Measurements from ENCODE around the gene SMIM5. TPM values are rescaled to one million over a fixed set of nuclear protein-coding genes. Genes with fewer than 3 reads are reported as not detected.
"Not testable (repeated sequence)": the region's sequence is repeated elsewhere in the genome, so short reads cannot be mapped to it uniquely, and the experiment has no call there.

SMIM5 gene
- total RNA-seq, 1 donor from 2014 or later = 0.13 TPM

GRCh38 chr17:75624021-75624420 is 9.2 kb upstream of the SMIM5 start:
- ATAC-seq = no peak
- no peak for DNase-seq (ENCODE audit: low spot score)

GRCh38 chr17:75624714-75625345 is 8.4 kb upstream of the SMIM5 start:
- ATAC-seq = no peak
- DNase-seq (ENCODE audit: low spot score) = no peak

DNA sequence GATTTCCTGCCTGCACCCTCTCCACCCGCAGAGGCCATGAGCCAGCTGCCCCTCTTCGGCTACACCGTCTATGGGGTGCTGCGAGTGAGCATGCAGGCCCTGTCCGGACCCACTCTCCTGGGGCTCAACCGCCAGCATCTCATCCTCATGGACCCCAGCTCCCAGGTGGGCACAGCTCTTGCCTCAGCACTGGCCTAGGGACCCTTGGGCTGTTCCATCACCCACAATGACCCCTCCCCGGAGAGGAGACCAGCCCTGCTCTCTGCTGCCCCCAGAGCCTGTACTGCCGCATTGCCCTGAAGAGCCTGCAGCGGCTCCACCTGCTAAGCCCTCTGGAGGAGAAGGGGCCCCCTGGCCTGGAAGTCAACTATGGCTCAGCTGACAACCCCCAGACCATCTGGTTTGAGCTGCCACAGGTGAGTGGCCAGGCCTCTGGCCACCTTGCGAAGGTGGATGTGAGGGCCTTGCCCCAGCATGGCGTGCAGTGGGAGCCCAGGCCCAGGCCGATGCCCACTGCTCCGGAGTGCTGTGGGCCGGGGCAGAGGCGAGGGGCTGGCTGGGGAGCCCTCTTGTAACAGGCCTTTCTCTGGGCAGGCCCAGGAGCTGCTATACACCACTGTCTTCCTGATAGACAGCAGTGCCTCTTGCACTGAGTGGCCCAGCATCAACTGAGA is 7.3 kb upstream of the SMIM5 start:
- DNase-seq (ENCODE audit: low spot score) = no peak
- ATAC-seq = peak; percentile 47

GRCh38 chr17:75626496-75627038 is 6.7 kb upstream of the SMIM5 start:
- ATAC-seq = no peak
- no peak for DNase-seq (ENCODE audit: low spot score)

DNA sequence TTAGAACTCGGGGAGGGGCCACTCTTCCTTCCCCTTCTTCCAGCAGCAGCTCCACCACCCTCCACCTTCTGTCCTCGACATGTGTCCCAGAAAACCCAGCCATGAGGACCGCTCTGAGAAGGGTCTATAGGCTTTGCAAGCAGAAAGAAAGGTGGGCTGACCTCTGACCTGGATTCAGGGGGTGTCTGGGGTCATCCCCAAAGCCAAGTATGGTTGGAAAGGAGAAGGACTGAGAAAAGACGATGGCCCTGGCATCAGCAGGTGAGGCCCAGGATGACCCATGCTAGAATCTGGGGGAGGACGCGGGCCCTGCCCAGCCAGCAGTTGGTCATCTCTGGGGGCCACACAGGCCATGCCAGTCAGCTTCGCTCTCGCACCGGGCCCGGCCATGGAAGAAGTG is 6.1 kb upstream of the SMIM5 start:
- ATAC-seq = no peak
- DNase-seq (ENCODE audit: low spot score) = no peak

- ATAC-seq = no peak
Measured at GRCh38 chr17:75628425-75628824, 4.8 kb upstream of the SMIM5 start.

DNA sequence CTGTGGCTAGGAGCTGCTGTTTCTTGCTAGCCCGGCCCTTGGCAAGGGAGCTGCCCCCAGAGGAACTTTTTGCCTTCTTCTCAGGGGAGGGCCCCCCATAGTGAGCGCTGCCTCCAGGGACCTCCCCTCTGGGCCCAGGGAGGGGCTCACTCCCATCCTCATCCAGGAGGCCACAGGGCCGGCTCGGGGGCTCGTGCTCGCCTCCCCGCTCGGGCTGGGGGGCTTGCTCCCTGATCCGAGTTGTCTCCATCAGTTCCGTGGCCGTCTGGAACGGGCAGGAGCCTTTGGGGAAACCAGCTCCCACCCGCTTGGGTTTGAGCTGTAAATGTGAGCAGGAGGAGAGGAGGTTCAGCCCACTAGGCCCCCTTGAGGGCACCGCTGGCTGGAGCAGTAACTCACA is 4.1 kb upstream of the SMIM5 start:
- DNase-seq (ENCODE audit: low spot score) (no peak), ATAC-seq (no peak)

More at GRCh38 chr17:75628425-75628824, 4.8 kb upstream of the SMIM5 start:
- DNase-seq (ENCODE audit: low spot score) = no peak

GRCh38 chr17:75630071-75630917 is 2.9 kb upstream of the SMIM5 start:
- DNase-seq (ENCODE audit: low spot score) (no peak), ATAC-seq (no peak)

GRCh38 chr17:75631353-75631752 is 1.9 kb upstream of the SMIM5 start:
- ATAC-seq (no peak), DNase-seq (ENCODE audit: low spot score) (no peak)

GRCh38 chr17:75632428-75632827 is 806 bp upstream of the SMIM5 start:
- DNase-seq (ENCODE audit: low spot score) (no peak), ATAC-seq (no peak)

- ATAC-seq (peak; percentile 85), DNase-seq (ENCODE audit: low spot score) (peak; percentile 84)
Measured at GRCh38 chr17:75633486-75634375, 497 bp downstream of the SMIM5 start.

GRCh38 chr17:75634376-75634740 is 1.1 kb downstream of the SMIM5 start:
- no peak for ATAC-seq
- no peak for DNase-seq (ENCODE audit: low spot score)

DNA sequence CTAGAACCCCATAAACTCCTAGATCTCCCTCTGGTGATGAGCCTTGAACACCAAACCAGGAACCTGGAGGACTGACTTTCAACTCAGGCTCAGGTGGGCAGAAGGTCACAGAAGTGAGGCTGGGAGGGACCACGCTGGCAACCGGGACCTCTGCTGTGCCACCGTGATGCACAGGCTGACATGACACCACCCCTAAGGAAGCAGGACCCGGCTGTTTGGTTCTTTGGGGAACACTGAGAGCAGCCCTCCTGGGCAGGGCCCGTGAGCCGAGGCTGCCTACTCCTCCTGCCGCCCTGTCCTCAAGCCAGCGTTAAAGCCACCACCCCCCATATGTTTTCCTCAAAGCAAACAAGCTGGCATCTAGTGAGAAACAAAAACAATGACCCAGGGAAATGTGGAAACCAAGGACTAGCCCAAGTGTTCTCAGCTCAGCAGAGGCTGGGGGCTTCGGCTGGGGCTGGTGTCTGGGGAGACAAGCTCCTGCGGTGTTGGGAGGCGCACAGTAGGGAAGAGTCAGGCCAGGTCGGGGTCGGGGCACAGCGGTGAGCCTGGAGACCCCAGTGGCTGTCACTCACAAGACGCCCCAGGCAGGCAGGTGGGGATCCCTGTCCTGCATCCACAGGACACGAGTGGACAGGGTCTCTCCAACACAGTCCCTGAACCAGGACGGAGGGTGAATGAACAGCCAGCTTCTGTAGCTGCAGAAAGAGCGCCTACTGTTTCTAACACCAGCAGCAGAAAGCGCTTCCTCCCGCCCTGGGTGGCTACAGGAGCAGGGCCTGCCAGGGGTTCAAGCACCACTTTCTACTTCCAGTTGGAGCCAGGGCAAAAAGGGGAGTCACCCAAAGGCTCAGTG is 1.7 kb downstream of the SMIM5 start:
- no peak for ATAC-seq
- DNase-seq (ENCODE audit: low spot score) = no peak

DNA sequence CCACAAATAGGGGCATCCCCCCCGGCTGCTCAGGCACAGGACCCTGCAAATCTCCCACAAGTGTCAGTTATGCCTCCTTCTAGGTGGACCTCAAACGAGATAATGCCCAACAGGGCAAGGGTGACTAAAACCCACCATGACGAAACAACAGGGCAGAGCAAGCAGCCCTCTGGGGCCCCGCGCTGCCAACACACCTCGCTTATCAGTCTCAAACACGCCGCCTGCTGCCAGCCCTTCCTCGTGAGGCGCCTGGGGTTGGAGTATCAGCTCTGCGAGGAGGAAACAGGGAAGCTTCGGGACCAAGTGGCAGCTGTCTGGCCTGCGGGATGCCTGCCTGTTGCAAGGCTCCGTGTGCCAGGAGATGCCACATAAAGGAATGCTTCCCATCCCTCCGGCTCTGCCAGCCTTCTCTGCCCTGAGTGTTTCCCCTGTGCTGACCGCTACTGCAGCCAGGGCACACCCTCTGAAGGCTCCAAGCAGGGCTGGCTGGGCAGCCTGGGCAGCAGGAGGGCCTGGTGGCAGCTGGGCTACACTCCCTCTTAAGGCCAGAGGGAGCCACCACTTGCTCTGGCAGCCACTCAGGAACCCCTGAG is 2.5 kb downstream of the SMIM5 start:
- DNase-seq (ENCODE audit: low spot score) = no peak
- no peak for ATAC-seq

DNA sequence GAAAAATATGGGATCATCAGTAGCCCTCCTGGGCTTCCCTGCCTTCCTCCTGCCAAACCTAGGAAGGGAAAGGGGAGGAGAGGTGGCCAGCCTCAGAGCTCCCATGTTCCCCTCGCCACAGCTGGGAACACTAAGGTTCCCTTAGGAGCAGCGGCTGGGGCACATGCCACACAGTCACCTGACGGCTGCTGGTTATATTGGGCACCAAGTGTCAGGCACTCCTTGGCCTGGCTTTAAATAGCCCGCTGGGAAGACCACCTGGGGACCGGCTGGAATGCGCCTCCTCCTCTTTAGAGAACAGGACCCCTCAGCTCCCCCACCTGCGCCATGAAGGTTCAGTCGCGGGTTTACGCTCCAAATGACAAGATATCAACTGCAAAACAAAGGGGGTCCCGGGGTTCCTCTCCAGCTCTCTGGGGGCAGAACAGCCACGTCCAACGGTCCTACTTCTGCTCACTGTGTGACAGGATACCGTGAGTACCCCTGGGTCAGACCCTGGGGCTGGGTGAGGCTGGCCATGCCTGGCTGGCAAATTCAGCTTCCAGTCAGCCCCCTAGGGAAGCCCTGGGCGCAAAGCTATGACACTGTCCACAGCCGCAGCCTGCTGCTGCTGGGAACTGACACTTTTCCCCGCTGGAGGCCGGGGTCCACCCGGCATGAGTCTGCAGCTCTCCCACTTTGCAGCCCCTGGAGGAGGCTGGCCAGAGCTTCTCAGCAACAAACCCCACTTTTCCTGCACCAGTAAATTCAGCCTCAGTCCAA is 3.3 kb downstream of the SMIM5 start:
- DNase-seq (ENCODE audit: low spot score) = no peak

GRCh38 chr17:75637143-75637538 is 3.9 kb downstream of the SMIM5 start:
- no peak for ATAC-seq
- DNase-seq (ENCODE audit: low spot score) = no peak

More for the DNA sequence above, 3.3 kb downstream of the SMIM5 start:
- ATAC-seq = no peak

DNA sequence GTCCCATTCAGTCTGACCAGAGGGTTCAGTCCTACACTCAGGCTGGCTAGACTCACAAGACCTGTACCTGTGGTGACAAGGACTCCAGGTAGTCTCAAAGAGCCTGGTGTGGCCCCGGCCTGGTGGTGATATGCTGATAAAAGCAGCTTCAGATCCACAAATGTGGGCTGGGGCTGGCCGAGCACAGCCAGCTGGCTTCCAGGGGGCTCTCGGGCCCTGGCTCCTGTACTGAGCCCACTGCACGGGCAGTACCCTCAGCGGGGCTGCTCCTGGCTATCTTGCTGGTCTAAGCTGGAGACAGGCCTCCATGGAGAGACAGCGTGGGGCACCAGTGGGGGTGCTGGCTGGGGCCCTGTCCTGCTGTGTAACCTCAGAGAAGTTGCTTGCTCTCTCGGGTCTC is 4.3 kb downstream of the SMIM5 start:
- ATAC-seq = no peak
- no peak for DNase-seq (ENCODE audit: low spot score)

DNA sequence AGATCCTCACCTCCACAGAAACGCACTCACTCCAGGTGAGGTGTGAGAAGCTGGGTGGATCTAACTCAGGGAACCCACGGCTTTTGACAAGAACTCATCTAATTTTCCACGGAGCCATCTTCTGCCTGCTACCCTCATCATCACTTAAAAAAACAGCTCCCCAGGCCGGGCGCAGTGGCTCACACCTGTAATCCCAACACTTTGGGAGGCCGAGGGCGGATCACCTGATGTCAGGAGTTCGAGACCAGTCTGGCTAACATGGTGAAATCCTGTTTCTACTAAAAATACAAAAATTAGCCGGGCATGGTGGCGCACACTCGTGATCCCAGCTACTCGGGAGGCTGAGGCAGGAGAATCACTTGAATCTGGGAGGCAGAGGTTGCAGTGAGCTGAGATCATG is 4.8 kb downstream of the SMIM5 start:
- ATAC-seq = not testable (repeated sequence)

DNA sequence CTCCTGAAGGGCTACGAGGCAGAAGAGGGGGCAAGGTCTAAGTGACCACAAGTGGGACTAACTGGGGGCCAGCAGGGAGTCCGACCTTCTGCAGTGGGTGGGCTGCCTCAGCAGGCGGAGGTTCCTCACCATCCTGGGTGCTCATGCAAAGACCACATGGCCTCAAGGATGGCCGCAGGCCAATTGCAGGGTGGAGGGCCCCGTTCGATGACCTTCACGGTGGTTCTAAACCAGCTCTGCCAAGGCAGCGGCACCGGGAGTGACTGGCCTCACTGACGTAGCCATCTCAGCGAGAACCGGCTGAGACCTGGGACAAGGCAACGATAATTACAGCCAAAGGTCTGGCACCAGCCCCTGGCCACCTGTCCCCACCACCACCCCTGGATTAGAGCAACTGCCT is 5.7 kb downstream of the SMIM5 start:
- no peak for ATAC-seq
- DNase-seq (ENCODE audit: low spot score) = no peak

More for the DNA sequence above, 4.8 kb downstream of the SMIM5 start:
- DNase-seq (ENCODE audit: low spot score) = not testable (repeated sequence)

Measured in left lobe of liver (tissue), 2 donors.